ENCODE results near the gene DNAJC10. TPM values are rescaled to one million over a fixed set of nuclear protein-coding genes. Genes with fewer than 3 reads are reported as not detected.

The DNAJC10 gene
- total and polyA plus RNA-seq, 2 donors (not counting 3 experiments of a cell fraction or from before 2014, with no cell fraction given): 45.1 to 201 TPM

GRCh38 chr2:182726473-182726872 lies 10.4 kb downstream of the DNAJC10 start:
- POLR2A ChIA-PET: no interaction called here
- TF ChIP-seq POLR2AphosphoS5 (IDR thresholded peaks at IDR 0.05; ENCODE audit: insufficient read depth, low read depth, low read length): no peak
- TF ChIP-seq FOS (IDR thresholded peaks at IDR 0.05; ENCODE audit: borderline replicate concordance, insufficient read depth, low read length): no peak
- no peak for TF ChIP-seq POLR2A (IDR thresholded peaks at IDR 0.05; ENCODE audit: low read depth, low read length)
- no peaks in the 10 kb centered on the region for H4K20me1 ChIP-seq (replicated peaks; ENCODE audit: control insufficient read depth, extremely low read depth, insufficient read depth, low read length)
- no peak overlapping the region for H3K4me2 ChIP-seq (ENCODE audit: insufficient read depth, low read length)
- H3K9ac ChIP-seq (replicated peaks; ENCODE audit: extremely low read depth, insufficient read depth, low read length): no peak overlapping the region
- no TSS peak for BruUV-seq (replicated peaks)
- no peaks in the 10 kb centered on the region for H3K9me1 ChIP-seq (replicated peaks; ENCODE audit: control insufficient read depth, extremely low read depth, insufficient read depth, low read length)
- no peaks in the 10 kb centered on the region for H3K4me1 ChIP-seq (ENCODE audit: control insufficient read depth, extremely low read depth, insufficient read depth, low read length)
- H3K36me3 ChIP-seq (ENCODE audit: control insufficient read depth in 2 of 2, extremely low read depth in 1 of 2, insufficient read depth in 2 of 2, low read length in 2 of 2): peaks cover 5 to 25% of the 10 kb centered on the region in 2 experiments
- H3K9me3 ChIP-seq (replicated peaks; ENCODE audit: control insufficient read depth, insufficient read depth, low read length): no peaks in the 10 kb centered on the region
- CTCF ChIA-PET: no interaction called here
- H3K79me2 ChIP-seq (ENCODE audit: control insufficient read depth, insufficient read depth, low read length): peaks cover 4% of the 10 kb centered on the region
- H3K4me3 ChIP-seq (replicated peaks in 1 of 3; ENCODE audit: insufficient read depth in 1 of 3, low read depth in 1 of 3, low read length in 3 of 3): no peak overlapping the region
- H2AFZ ChIP-seq (ENCODE audit: low read depth, low read length): no peak overlapping the region
- DNase-seq (ENCODE audit: low read depth, low spot score) (no peak), FAIRE-seq (no peak)
- H3K27ac ChIP-seq (ENCODE audit: insufficient read depth, low read depth, low read length): no peak overlapping the region
- dilution Hi-C loops (cut with MboI; ENCODE audit: extremely low pct_ligation_motif_present, low sequenced_read_pairs) (no loop called here), intact Hi-C loops (cut with micrococcal nuclease) (no loop called here)
- no peaks in the 10 kb centered on the region for H3K27me3 ChIP-seq (ENCODE audit: control insufficient read depth in 2 of 2, insufficient read depth in 2 of 2, low read length in 2 of 2)

GRCh38 chr2:182728014-182728413 lies 12.0 kb downstream of the DNAJC10 start:
- no peak for FAIRE-seq
- H3K9ac ChIP-seq (replicated peaks; ENCODE audit: extremely low read depth, insufficient read depth, low read length): no peak overlapping the region
- no peaks in the 10 kb centered on the region for H3K9me1 ChIP-seq (replicated peaks; ENCODE audit: control insufficient read depth, extremely low read depth, insufficient read depth, low read length)
- dilution Hi-C loops (cut with MboI; ENCODE audit: extremely low pct_ligation_motif_present, low sequenced_read_pairs) (no loop called here), intact Hi-C loops (cut with micrococcal nuclease) (no loop called here)
- DNase-seq (ENCODE audit: low read depth, low spot score): no peak
- H3K36me3 ChIP-seq (ENCODE audit: control insufficient read depth in 2 of 2, extremely low read depth in 1 of 2, insufficient read depth in 2 of 2, low read length in 2 of 2): peaks cover 7 to 28% of the 10 kb centered on the region in 2 experiments
- BruUV-seq (replicated peaks): no TSS peak
- H3K27ac ChIP-seq (ENCODE audit: insufficient read depth, low read depth, low read length): no peak overlapping the region
- peaks cover 4% of the 10 kb centered on the region for H3K79me2 ChIP-seq (ENCODE audit: control insufficient read depth, insufficient read depth, low read length)
- POLR2A ChIA-PET: no interaction called here
- no peak overlapping the region for H3K4me3 ChIP-seq (replicated peaks in 1 of 3; ENCODE audit: insufficient read depth in 1 of 3, low read depth in 1 of 3, low read length in 3 of 3)
- no peaks in the 10 kb centered on the region for H3K27me3 ChIP-seq (ENCODE audit: control insufficient read depth in 2 of 2, insufficient read depth in 2 of 2, low read length in 2 of 2)
- H3K9me3 ChIP-seq (replicated peaks; ENCODE audit: control insufficient read depth, insufficient read depth, low read length): no peaks in the 10 kb centered on the region
- CTCF ChIA-PET: interaction anchor here (1.0 to 1.3 kb wide), 2 partner anchors 11 to 61 kb away, joined by 4 to 5 read pairs; no protein-coding TSS in a partner anchor
- H4K20me1 ChIP-seq (replicated peaks; ENCODE audit: control insufficient read depth, extremely low read depth, insufficient read depth, low read length): no peaks in the 10 kb centered on the region
- no peaks in the 10 kb centered on the region for H3K4me1 ChIP-seq (ENCODE audit: control insufficient read depth, extremely low read depth, insufficient read depth, low read length)
- no peak for TF ChIP-seq FOS (IDR thresholded peaks at IDR 0.05; ENCODE audit: borderline replicate concordance, insufficient read depth, low read length)
- TF ChIP-seq CTCF (IDR thresholded peaks at IDR 0.05; ENCODE audit: extremely low read depth in 1 of 2, insufficient read depth in 1 of 2, low read depth in 1 of 2, low read length in 2 of 2): no peak
- no peak for TF ChIP-seq MYC (IDR thresholded peaks at IDR 0.05; ENCODE audit: low read depth, low read length)
- no peak for TF ChIP-seq POLR2A (IDR thresholded peaks at IDR 0.05; ENCODE audit: low read depth, low read length)
- TF ChIP-seq EZH2 (IDR thresholded peaks at IDR 0.05; ENCODE audit: borderline replicate concordance, low read depth, low read length, severe bottlenecking): no peak
- no peak overlapping the region for H3K4me2 ChIP-seq (ENCODE audit: insufficient read depth, low read length)
- H2AFZ ChIP-seq (ENCODE audit: low read depth, low read length): no peak overlapping the region
